ENCODE results near the gene FGF23.

Gene FGF23

GRCh38 chr12:4380332-4380731 is 820 bp upstream of the FGF23 start:
- no peak for DNase-seq

GRCh38 chr12:4378772-4379171 is 740 bp downstream of the FGF23 start:
- no peak for DNase-seq

GRCh38 chr12:4375449-4375848 is 4.1 kb downstream of the FGF23 start:
- DNase-seq, result no peak

- no peak for DNase-seq
Measured at GRCh38 chr12:4372653-4373052, 6.9 kb downstream of the FGF23 start.

GRCh38 chr12:4370265-4370664 is 9.2 kb downstream of the FGF23 start:
- no peak for DNase-seq

- no peak for DNase-seq
Measured at GRCh38 chr12:4369548-4369947, 10.0 kb downstream of the FGF23 start.

- no peak for DNase-seq
Measured at GRCh38 chr12:4366090-4366489, 13.4 kb downstream of the FGF23 start.

- peak; percentile 55 for DNase-seq
Measured at GRCh38 chr12:4356041-4356327, 23.5 kb downstream of the FGF23 start.

- DNase-seq, result no peak
Measured at GRCh38 chr12:4355156-4356040, 24.1 kb downstream of the FGF23 start.

GRCh38 chr12:4353785-4354208 is 25.7 kb downstream of the FGF23 start:
- peak; percentile 41 for DNase-seq

- DNase-seq, result no peak
Measured at GRCh38 chr12:4346931-4347330, 32.6 kb downstream of the FGF23 start.

- DNase-seq, result no peak
Measured at GRCh38 chr12:4331842-4332241, 47.7 kb downstream of the FGF23 start.

- no peak for DNase-seq
Measured at GRCh38 chr12:4331221-4331620, 48.3 kb downstream of the FGF23 start.

- no peak for DNase-seq
Measured at GRCh38 chr12:4330203-4330602, 49.3 kb downstream of the FGF23 start.

- DNase-seq, result no peak
Measured at GRCh38 chr12:4327293-4327692, 52.2 kb downstream of the FGF23 start.

- DNase-seq, result no peak
Measured at GRCh38 chr12:4325966-4326365, 53.5 kb downstream of the FGF23 start.

- no peak for DNase-seq
Measured at GRCh38 chr12:4324366-4324765, 55.1 kb downstream of the FGF23 start.

- DNase-seq, result no peak
Measured at GRCh38 chr12:4323396-4323795, 56.1 kb downstream of the FGF23 start.

GRCh38 chr12:4322726-4323125 is 56.8 kb downstream of the FGF23 start:
- DNase-seq, result no peak

- peak; percentile 91 for DNase-seq
Measured at GRCh38 chr12:4320853-4321701, 58.4 kb downstream of the FGF23 start, which contains the start of gene TIGAR. Gene TIGAR (plus strand): TSS chr12:4321213. CDS start chr12:4321272, 59 bp downstream.

GRCh38 chr12:4320497-4320852 is 59.0 kb downstream of the FGF23 start:
- no peak for DNase-seq

All from activated T-cell treated with anti-CD3 and anti-CD28 coated beads, Interleukin-2, amount 50 U/mL, for 1 hour (primary cell).